MM.1S (cell line): ENCODE data around the gene ZBTB12.

Source experiments
- EZH2 ChIP-seq: fragments of 300-600 bp; sonication (generic); optimal IDR thresholded peaks from 2 replicates; pipeline ENCODE3; 2017; ENCODE audit warnings: low read depth, mild to moderate bottlenecking, antibody characterized with exemption, low read length, mixed read lengths
- EZH2phosphoT487 ChIP-seq: fragments of 300-600 bp; sonication (generic); IDR thresholded peaks from 2 replicates; pipeline ENCODE4 v1.6.1; 2018; ENCODE audit warnings: antibody characterized with exemption, low read length
- TF ChIP-seq, protein P1 (sequence below): fragments of 300-600 bp; sonication (generic); IDR thresholded peaks from 2 replicates; pipeline ENCODE4 v1.5.1; 2016; ENCODE audit warnings: antibody characterized with exemption, low read length, mixed read lengths

DNA sequence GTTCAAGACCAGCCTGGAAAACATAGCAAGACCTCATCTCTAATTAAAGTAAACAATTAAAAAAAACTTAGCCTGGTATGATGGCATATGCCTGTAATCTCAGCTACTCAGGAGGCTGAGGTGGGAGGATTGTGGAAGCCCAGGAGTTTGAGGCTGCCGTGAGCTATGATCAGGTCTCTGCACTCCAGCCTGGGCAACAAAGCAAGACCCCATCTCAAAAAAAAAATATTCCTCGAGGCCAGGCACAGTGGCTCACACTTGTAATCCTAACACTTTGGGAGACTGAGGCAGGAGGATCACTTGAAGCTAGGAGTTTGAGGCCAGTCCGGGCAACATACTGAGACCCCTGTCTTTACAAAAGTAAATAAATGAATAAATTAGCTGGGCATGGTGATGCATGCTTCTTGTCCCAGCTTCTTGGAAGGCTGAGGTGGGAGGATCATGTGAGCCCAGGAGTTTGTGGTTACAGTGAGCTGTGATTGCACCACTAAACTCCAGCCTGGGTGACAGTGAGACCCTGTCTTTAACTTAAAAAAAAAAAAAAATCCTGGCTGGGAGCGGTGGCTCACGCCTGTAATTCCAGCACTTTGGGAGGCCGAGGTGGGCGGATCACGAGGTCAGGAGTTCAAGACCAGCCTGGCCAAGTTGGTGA is 16.3 kb upstream of the ZBTB12 start:
- TF ChIP-seq, protein P1, sequence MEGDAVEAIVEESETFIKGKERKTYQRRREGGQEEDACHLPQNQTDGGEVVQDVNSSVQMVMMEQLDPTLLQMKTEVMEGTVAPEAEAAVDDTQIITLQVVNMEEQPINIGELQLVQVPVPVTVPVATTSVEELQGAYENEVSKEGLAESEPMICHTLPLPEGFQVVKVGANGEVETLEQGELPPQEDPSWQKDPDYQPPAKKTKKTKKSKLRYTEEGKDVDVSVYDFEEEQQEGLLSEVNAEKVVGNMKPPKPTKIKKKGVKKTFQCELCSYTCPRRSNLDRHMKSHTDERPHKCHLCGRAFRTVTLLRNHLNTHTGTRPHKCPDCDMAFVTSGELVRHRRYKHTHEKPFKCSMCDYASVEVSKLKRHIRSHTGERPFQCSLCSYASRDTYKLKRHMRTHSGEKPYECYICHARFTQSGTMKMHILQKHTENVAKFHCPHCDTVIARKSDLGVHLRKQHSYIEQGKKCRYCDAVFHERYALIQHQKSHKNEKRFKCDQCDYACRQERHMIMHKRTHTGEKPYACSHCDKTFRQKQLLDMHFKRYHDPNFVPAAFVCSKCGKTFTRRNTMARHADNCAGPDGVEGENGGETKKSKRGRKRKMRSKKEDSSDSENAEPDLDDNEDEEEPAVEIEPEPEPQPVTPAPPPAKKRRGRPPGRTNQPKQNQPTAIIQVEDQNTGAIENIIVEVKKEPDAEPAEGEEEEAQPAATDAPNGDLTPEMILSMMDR: no peak
- no peak for TF ChIP-seq EZH2phosphoT487
- TF ChIP-seq EZH2: no peak
